GM19455 (cell line): Measurements from ENCODE around the gene CCDC61.

ENCODE experiments used
- ATAC-seq: cut with Tn5 transposase; IDR thresholded peaks from one replicate; pipeline ENCODE4 v1.9.1; 2021; ENCODE audit not compliant: unreplicated experiment

Gene CCDC61

GRCh38 chr19:45973553-45974338, 21.5 kb upstream of the CCDC61 start, which contains the start of gene NOVA2:
Gene NOVA2, minus strand, starts transcription at chr19:45973865. Its CDS starts 514 bp downstream, at chr19:45973351.
- ATAC-seq = no peak

DNA sequence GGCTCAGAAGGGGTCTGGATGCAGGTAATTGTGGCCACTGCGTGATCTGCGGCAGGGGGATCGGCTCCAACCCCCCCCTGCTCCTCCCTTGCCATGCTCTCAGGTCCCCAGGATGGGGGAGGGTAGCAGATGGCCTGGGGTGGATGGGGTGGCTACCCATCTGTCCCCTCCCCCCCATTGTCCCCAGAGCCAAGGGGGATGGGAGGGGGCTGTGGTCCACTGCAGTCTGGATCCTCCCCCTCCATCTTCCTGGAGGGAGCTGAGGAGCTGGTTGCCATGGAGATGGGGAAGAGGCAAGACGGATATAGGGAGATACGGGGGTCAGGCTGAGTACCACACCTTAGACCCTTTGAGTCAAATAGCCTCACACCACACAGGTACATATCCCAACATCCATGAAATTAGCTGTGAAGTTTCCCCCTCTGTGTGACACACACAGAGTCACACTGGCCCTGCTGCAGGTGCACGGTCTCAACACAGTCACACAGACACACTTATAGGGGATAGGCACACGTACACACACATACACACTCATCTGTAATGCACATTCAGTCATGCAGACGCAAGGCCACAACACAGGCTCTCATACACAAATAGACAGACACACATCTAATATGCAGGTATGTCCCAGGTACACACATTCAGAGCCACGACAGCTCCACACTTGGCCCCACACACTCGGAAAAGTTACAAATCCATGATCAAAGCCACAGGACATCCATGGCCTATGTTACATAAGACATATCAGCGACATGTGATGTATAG, 19.8 kb upstream of the CCDC61 start:
- no peak for ATAC-seq

GRCh38 chr19:45976178-45976577, 19.1 kb upstream of the CCDC61 start:
- no peak for ATAC-seq

DNA sequence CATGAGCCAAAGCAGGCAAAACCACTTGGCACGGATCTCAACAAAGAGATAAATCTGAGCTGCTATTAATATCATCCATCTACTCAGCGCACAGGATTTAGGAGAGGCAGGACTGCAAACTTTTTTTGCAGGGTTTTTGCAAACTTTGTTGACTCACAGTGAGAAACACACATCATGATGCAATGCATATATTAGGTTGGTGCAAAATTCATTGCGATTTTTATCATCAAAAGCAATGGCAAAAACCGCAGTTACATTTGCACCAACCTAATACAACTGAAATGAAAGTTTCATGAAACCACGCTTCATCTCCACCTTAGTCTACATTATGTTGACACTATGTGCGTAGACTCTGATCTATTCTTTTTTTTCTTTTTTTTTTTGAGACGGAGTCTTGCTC, 17.1 kb upstream of the CCDC61 start:
- no peak for ATAC-seq

- no peak for ATAC-seq
Measured at GRCh38 chr19:45981350-45981749, 13.9 kb upstream of the CCDC61 start.

DNA sequence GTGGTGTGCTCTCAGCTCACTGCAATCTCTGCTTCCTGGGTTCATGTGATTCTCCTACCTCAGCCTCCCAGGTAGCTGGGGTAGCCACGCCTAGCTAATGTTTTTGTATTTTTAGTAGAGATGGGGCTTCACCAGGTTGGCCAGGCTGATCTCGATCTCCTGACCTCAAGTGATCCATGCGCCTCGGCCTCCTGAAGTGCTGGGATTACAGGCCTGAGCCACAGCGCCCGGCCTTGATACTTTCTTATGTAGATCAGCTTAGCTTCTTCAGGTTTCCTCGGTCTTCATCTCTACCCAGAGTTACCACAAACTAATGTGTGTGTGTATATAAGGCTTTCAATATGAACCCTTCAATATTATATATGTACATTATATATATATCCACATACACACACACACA, 9.9 kb upstream of the CCDC61 start:
- ATAC-seq = no peak

DNA sequence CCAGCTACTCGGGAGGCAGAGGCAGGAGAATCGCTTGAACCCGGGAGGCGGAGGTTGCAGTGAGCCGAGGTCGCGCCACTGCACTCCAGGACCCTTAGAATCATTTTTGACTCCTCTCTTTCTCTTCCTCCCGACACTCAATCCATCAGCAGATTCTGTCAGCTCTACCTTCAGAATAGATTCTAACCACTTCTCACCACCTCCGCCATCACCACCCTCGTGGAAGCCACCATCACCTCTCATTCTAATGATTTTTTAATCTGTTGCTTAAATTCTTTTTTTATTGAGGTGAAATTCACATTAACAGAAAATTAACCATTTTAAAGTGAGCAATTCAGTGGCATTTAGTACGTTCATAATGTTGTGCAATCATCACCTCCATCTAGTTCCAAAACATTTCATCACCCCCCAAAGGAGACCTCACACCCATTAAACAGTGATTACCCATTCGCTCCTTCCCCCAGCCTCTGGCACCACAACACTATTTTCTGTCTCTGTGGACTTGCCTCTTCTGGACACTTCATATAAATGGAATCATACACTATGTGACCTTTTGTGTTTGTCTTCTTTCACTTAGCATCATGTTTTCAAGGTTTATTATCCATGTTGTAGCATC, 5.0 kb upstream of the CCDC61 start:
- no peak for ATAC-seq

GRCh38 chr19:45994456-45994997, 740 bp upstream of the CCDC61 start:
- peak; percentile 2 for ATAC-seq

- no peak for ATAC-seq
Measured at GRCh38 chr19:45995715-45996385, 583 bp downstream of the CCDC61 start.

DNA sequence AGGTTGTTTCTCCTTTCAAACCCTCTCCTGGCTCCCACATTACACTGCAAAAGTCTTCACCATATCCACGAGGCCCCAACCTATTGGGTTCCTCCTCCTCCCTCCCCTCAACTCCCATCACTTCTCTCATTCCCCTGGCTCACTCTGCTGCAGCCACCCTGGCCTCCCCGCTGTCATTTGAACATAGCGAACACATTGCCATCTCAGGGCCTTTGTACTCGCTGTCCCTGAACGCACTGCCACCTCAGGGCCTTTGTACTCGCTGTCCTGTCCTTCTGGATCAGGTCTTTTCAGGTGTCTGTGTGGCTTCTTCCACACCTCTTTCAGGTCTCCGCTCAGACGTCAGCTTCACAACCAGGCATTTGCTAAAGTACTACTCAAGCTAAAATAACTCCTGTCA, 1.7 kb downstream of the CCDC61 start:
- ATAC-seq = no peak

DNA sequence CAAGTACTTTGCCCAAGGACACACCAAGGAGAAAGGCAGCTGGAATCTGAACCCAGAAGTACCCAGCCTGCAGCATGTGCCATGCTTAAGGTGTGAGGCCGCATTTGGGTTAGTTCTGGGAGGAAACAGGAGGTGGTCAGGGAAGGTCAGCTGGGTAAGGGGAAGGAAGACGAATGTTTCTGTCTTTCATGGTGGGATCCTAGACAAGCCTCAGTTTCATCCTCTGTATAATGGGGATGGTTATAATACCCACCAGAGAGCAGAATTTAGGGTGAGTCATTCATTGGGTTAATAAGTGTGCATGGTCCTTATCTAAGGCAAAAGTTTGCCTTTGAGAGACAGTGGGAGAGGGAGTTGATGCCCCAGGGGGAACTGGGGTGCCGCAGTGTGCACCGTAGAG, 3.6 kb downstream of the CCDC61 start:
- no peak for ATAC-seq

GRCh38 chr19:45999653-46000121, 4.4 kb downstream of the CCDC61 start:
- no peak for ATAC-seq

- ATAC-seq = no peak
Measured at GRCh38 chr19:46000491-46001246, 5.4 kb downstream of the CCDC61 start.

GRCh38 chr19:46002678-46003275, 7.5 kb downstream of the CCDC61 start:
- no peak for ATAC-seq

GRCh38 chr19:46006411-46006810, 11.1 kb downstream of the CCDC61 start:
- ATAC-seq = no peak

DNA sequence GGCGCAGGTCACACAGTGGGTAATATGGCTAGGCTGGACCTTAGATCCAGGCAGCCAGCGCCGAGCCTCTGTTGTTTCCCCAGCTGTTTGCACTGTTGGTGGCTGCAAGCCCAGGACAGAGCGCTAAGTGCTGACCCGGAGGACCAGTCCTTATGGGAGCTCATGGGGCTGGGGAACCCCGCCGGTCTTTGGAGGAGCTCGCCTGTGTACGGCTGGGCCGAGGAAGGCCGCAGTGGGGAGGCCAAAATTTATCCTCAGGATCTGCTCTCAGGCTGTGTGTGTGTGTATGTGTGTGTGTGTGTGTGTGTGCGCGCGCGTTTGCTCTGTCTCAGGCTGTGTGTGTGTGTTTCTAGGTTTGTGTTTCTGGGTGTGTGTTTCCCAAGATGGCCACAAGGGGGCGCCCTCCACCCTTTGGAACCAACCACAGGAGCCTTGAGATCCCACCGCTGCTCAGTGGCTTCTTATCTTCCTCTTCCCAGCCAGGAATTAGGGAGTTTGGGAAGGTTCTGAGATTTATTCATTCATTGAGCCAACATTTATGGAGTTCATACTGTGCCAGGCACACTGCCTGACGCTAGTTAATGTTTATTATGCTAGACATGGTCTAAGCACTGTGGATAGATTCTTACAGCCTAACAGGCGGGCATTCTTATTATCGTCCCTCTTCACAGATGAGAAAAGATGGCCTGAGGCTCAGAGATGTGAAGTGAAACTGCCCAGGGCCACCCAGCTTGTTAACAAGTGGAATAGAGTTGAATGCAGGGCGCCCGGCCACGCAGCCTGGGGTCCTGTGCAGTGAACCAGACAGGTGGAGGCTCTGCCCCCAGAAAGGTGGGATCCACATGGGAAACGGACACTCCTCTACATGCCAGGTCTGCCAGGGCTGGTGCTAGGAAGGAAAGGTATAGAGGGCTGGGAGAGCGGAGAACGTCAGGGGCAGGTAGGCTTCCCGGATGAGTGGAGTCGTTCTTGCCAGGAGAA, 14.6 kb downstream of the CCDC61 start:
- ATAC-seq = no peak

DNA sequence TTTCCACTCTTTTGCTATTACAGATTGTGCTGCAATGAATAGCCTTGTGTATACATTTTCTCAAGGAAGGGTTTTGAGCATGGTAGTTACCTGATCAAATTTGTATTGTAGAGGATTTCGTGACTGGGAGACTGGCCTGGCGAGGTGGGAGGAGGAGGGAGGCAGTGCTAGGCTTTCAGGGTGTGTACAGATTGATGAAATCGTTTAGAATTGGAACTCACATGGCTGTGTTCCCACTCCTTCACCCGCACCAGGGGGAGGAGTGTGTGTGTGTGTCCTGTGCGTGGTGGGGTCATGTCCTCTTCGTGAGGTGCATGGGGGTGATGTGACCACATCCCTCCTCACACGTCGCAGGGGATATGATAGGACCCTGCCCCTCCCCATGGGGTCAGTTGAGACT, 19.3 kb downstream of the CCDC61 start:
- no peak for ATAC-seq

- no peak for ATAC-seq
Measured at GRCh38 chr19:46014941-46015686, 19.8 kb downstream of the CCDC61 start.
